OCI-LY1 (cell line): ENCODE results near the gene SLIT3.

Experiments
- H2AFZ ChIP-seq: fragments of 200-600 bp; sonication (generic), shearing (Covaris generic); 2 replicates; pipeline ENCODE4 v1.6.0; 2014; ENCODE audit warnings: antibody characterized with exemption, mild to moderate bottlenecking, low read length
- H3F3A ChIP-seq: fragments of 200-600 bp; sonication (generic), shearing (Covaris generic); 2 replicates; pipeline ENCODE4 v1.6.0; 2014; ENCODE audit warnings: mild to moderate bottlenecking, antibody characterized with exemption, low read length, moderate library complexity; ENCODE audit not compliant: insufficient read depth
- H3K27ac ChIP-seq: fragments of 200-600 bp; sonication (generic); 2 replicates; pipeline ENCODE4 v1.5.1; 2014; ENCODE audit warnings: low read length, mixed run types, mild to moderate bottlenecking, low read depth; ENCODE audit not compliant: poor library complexity, severe bottlenecking
- H3K27me3 ChIP-seq: fragments of 200-600 bp; sonication (generic); 2 replicates; pipeline ENCODE4 v1.6.0; 2014; ENCODE audit warnings: antibody characterized with exemption, mild to moderate bottlenecking, low read length, moderate library complexity; ENCODE audit not compliant: insufficient read depth
- H3K36me3 ChIP-seq: fragments of 200-600 bp; sonication (generic); 2 replicates; pipeline ENCODE4 v1.6.1; 2014; ENCODE audit warnings: mild to moderate bottlenecking, antibody characterized with exemption, low read length, moderate library complexity, mixed read lengths; ENCODE audit not compliant: insufficient read depth
- H3K4me1 ChIP-seq: fragments of 200-600 bp; sonication (generic); 2 replicates; pipeline ENCODE4 v1.5.1; 2014; ENCODE audit warnings: mild to moderate bottlenecking, low read length, moderate library complexity; ENCODE audit not compliant: insufficient read depth, severe bottlenecking
- H3K4me2 ChIP-seq: fragments of 200-600 bp; sonication (generic), shearing (Covaris generic); 2 replicates; pipeline ENCODE4 v1.6.1; 2014; ENCODE audit warnings: low read length
- H3K4me3 ChIP-seq: fragments of 200-600 bp; sonication (generic); 2 replicates; pipeline ENCODE4 v1.5.1; 2014; ENCODE audit warnings: low read length, low read depth, mild to moderate bottlenecking, mixed read lengths; ENCODE audit not compliant: poor library complexity, severe bottlenecking
- H3K79me2 ChIP-seq: fragments of 200-600 bp; shearing (Covaris generic); 2 replicates; pipeline ENCODE4 v1.6.1; 2016; ENCODE audit warnings: mixed run types, low read length, mixed read lengths; ENCODE audit not compliant: insufficient read depth
- H3K9ac ChIP-seq: fragments of 200-600 bp; sonication (generic), shearing (Covaris generic); 2 replicates; pipeline ENCODE4 v1.6.1; 2014; ENCODE audit warnings: mild to moderate bottlenecking, low read length, mixed read lengths
- H3K9me2 ChIP-seq: fragments of 200-600 bp; sonication (generic), shearing (Covaris generic); 2 replicates; pipeline ENCODE4 v1.6.1; 2014; ENCODE audit warnings: low read depth, mild to moderate bottlenecking, low read length, mixed read lengths
- H3K9me3 ChIP-seq: fragments of 200-600 bp; shearing (Covaris generic); 2 replicates; pipeline ENCODE4 v1.6.1; 2014; ENCODE audit warnings: low read length, mixed read lengths
- H4K20me1 ChIP-seq: fragments of 200-600 bp; sonication (generic), shearing (Covaris generic); 2 replicates; pipeline ENCODE4 v1.6.0; 2016; ENCODE audit warnings: mild to moderate bottlenecking, low read length; ENCODE audit not compliant: insufficient read depth
- CTCF ChIP-seq: fragments of 200-600 bp; sonication (generic), shearing (Covaris generic); IDR thresholded peaks from 2 replicates; pipeline ENCODE4 v1.5.1; 2017; ENCODE audit warnings: mild to moderate bottlenecking, antibody characterized with exemption, low read length, moderate library complexity, mixed read lengths
- EZH2 ChIP-seq: fragments of 200-600 bp; sonication (generic), shearing (Covaris generic); IDR thresholded peaks from 2 replicates; pipeline ENCODE4 v1.8.0; 2017; ENCODE audit warnings: borderline replicate concordance, mixed run types, mild to moderate bottlenecking, antibody characterized with exemption, low read length, moderate library complexity, mixed read lengths

The SLIT3 gene

GRCh38 chr5:169097374-169098326, 203.3 kb downstream of the SLIT3 start:
- Histone ChIP-seq H3K27ac (no peak overlapping the region), H3K9me2 (no peaks in the 10 kb centered on the region), H3K4me2 (no peak overlapping the region), H3K27me3 (0 out of 2 replicates have a peak, but pooled peaks cover 6% of the 10 kb centered on the region), H3F3A (no peaks in the 10 kb centered on the region), H3K9ac (no peak overlapping the region), H3K4me1 (no peaks in the 10 kb centered on the region), H4K20me1 (no peaks in the 10 kb centered on the region), H3K36me3 (no peaks in the 10 kb centered on the region), H3K9me3 (no peaks in the 10 kb centered on the region), H2AFZ (no peak overlapping the region), H3K79me2 (no peaks in the 10 kb centered on the region), H3K4me3 (no peak overlapping the region)
- TF ChIP-seq CTCF = no peak
- TF ChIP-seq EZH2 = no peak

DNA sequence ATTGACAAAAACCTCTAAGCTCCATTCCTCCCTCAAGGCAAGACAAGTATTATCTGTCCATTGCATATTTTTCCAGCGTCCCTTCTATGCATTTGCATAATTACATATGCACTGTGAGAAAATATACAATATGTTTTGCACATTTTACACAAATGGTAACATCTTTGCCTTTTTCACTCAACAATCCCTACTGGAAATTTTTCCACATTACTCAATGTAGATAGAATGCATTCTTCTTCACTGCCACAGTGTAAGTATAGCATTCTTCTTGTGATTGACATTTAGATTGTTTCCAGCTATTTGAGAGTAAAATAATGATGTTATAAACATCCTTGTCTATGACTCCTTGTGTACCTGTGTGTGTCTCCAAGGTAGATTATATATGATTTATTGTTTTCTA, 205.0 kb downstream of the SLIT3 start:
- Histone ChIP-seq H4K20me1 (no peaks in the 10 kb centered on the region), H3K4me3 (no peak overlapping the region), H3K9me3 (no peaks in the 10 kb centered on the region), H3K4me1 (no peaks in the 10 kb centered on the region), H3K36me3 (no peaks in the 10 kb centered on the region), H3K9me2 (no peaks in the 10 kb centered on the region), H3K79me2 (no peaks in the 10 kb centered on the region), H3F3A (no peaks in the 10 kb centered on the region), H3K4me2 (no peak overlapping the region), H3K27ac (no peak overlapping the region), H3K27me3 (0 out of 2 replicates have a peak, but pooled peaks cover 6% of the 10 kb centered on the region), H3K9ac (no peak overlapping the region), H2AFZ (no peak overlapping the region)
- no peak for TF ChIP-seq CTCF
- no peak for TF ChIP-seq EZH2

- H3K9ac ChIP-seq = no peak overlapping the region
- H3F3A ChIP-seq = no peaks in the 10 kb centered on the region
- H3K4me1 ChIP-seq = no peaks in the 10 kb centered on the region
- H3K9me2 ChIP-seq = no peaks in the 10 kb centered on the region
- H3K27ac ChIP-seq = no peak overlapping the region
- no peaks in the 10 kb centered on the region for H4K20me1 ChIP-seq
- no peaks in the 10 kb centered on the region for H3K36me3 ChIP-seq
- no peaks in the 10 kb centered on the region for H3K79me2 ChIP-seq
- no peak overlapping the region for H2AFZ ChIP-seq
- no peaks in the 10 kb centered on the region for H3K9me3 ChIP-seq
- H3K27me3 ChIP-seq = 0 out of 2 replicates have a peak, but pooled peaks cover 6% of the 10 kb centered on the region
- no peak overlapping the region for H3K4me3 ChIP-seq
- H3K4me2 ChIP-seq = no peak overlapping the region
- TF ChIP-seq EZH2 (no peak), CTCF (no peak)
Measured at GRCh38 chr5:169095410-169095960, 205.5 kb downstream of the SLIT3 start.
